Activated CD4-positive, alpha-beta T cell treated with anti-CD3 and anti-CD28 coated beads, Interleukin-2, amount 50 U/mL, for 48 hours (primary cell): Measurements from ENCODE around the gene CDCA4.

ENCODE experiments used
- DNase-seq, 2 experiments: peaks; one replicate each; pipeline ENCODE4 v3.0.0-alpha.2; 2020

The CDCA4 gene

GRCh38 chr14:105012171-105012985, 8.5 kb downstream of the CDCA4 start:
- DNase-seq = no peak

GRCh38 chr14:105011312-105011990, 9.4 kb downstream of the CDCA4 start:
- DNase-seq = no peak

GRCh38 chr14:105010891-105011291, 10.0 kb downstream of the CDCA4 start:
- DNase-seq = no peak

GRCh38 chr14:105010106-105010505, 10.8 kb downstream of the CDCA4 start:
- no peak for DNase-seq

- DNase-seq = no peak
These were observed 13.2 kb downstream of the CDCA4 start for GRCh38 chr14:105007593-105008264.

- DNase-seq = no peak
These were observed 13.9 kb downstream of the CDCA4 start for GRCh38 chr14:105006831-105007592.

- no peak for DNase-seq
These were observed 14.7 kb downstream of the CDCA4 start for GRCh38 chr14:105005929-105006830.

GRCh38 chr14:105005329-105005928, 15.5 kb downstream of the CDCA4 start:
- no peak for DNase-seq

- DNase-seq = no peak
These were observed 21.5 kb downstream of the CDCA4 start for GRCh38 chr14:104999361-104999760.

- DNase-seq = no peak
These were observed 22.1 kb downstream of the CDCA4 start for GRCh38 chr14:104998801-104999200.

GRCh38 chr14:104996483-104996882, 24.4 kb downstream of the CDCA4 start:
- DNase-seq = no peak

- no peak for DNase-seq
These were observed 24.9 kb downstream of the CDCA4 start for GRCh38 chr14:104996032-104996431.

- DNase-seq = no peak
These were observed 25.9 kb downstream of the CDCA4 start for GRCh38 chr14:104994978-104995377.

- no peak for DNase-seq
These were observed 26.9 kb downstream of the CDCA4 start for GRCh38 chr14:104993808-104994591.

- DNase-seq = no peak
These were observed 27.6 kb downstream of the CDCA4 start for GRCh38 chr14:104993306-104993705.

GRCh38 chr14:104992501-104992900, 28.4 kb downstream of the CDCA4 start:
- no peak for DNase-seq

- no peak for DNase-seq
These were observed 29.0 kb downstream of the CDCA4 start for GRCh38 chr14:104991896-104992230.

GRCh38 chr14:104989951-104990303, 31.0 kb downstream of the CDCA4 start:
- no peak for DNase-seq

GRCh38 chr14:104989236-104989950, 31.5 kb downstream of the CDCA4 start:
- DNase-seq = no peak

- DNase-seq = no peak
These were observed 34.3 kb downstream of the CDCA4 start for GRCh38 chr14:104986487-104987164.
